ENCODE data around the gene SPTLC2.
"Not testable (repeated sequence)": the region's sequence is repeated elsewhere in the genome, so short reads cannot be mapped to it uniquely, and the experiment has no call there.

GRCh38 chr14:77536951-77537350 lies 79.5 kb downstream of the SPTLC2 start:
- TF ChIP-seq BCL3 (CRISPR knock-in tag; IDR thresholded peaks at IDR 0.05); MATR3 (CRISPR knock-in tag; IDR thresholded peaks at IDR 0.05); ZNF83 (CRISPR knock-in tag; IDR thresholded peaks at IDR 0.05; ENCODE audit: borderline replicate concordance); ATF3 (CRISPR knock-in tag; IDR thresholded peaks at IDR 0.05); PRDM15 (CRISPR knock-in tag; IDR thresholded peaks at IDR 0.05); ZBTB1 (CRISPR knock-in tag; IDR thresholded peaks at IDR 0.05; ENCODE audit: borderline replicate concordance); FOXK1 (CRISPR knock-in tag; IDR thresholded peaks at IDR 0.05; ENCODE audit: borderline replicate concordance, low read depth); THAP11 (CRISPR knock-in tag; IDR thresholded peaks at IDR 0.05); ZFYVE20 (CRISPR knock-in tag; IDR thresholded peaks at IDR 0.05; ENCODE audit: borderline replicate concordance, low read depth); RERE (CRISPR knock-in tag; IDR thresholded peaks at IDR 0.05; ENCODE audit: low read depth); ZNF776 (CRISPR knock-in tag; IDR thresholded peaks at IDR 0.05): not testable (repeated sequence)
